ENCODE data around the gene TTC27. TPM values are rescaled to one million over a fixed set of nuclear protein-coding genes. Genes with fewer than 3 reads are reported as not detected.

The TTC27 gene
- total RNA-seq, 1 donor, result 30.0 TPM

DNA sequence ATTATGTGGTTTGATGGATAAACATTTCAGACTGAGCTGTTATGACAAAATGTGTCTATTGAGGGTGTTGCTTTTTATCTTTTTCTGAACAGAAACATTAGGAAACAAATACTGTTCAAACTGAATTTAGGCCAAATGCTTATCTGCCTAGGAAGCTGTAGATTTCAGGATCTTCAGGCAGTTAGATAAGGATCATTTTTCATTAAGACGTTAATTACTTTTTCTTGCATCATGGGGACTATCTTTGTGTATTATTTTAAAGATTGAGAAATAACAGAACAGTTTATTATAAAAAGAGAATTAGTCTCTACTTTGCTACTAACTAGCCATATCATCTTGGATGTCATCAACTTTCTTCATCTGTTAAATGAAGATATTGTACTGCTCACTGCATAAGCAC lies 107.5 kb downstream of the TTC27 start:
- TF ChIP-seq, protein P1, sequence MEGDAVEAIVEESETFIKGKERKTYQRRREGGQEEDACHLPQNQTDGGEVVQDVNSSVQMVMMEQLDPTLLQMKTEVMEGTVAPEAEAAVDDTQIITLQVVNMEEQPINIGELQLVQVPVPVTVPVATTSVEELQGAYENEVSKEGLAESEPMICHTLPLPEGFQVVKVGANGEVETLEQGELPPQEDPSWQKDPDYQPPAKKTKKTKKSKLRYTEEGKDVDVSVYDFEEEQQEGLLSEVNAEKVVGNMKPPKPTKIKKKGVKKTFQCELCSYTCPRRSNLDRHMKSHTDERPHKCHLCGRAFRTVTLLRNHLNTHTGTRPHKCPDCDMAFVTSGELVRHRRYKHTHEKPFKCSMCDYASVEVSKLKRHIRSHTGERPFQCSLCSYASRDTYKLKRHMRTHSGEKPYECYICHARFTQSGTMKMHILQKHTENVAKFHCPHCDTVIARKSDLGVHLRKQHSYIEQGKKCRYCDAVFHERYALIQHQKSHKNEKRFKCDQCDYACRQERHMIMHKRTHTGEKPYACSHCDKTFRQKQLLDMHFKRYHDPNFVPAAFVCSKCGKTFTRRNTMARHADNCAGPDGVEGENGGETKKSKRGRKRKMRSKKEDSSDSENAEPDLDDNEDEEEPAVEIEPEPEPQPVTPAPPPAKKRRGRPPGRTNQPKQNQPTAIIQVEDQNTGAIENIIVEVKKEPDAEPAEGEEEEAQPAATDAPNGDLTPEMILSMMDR (IDR thresholded peaks at IDR 0.05; ENCODE audit: insufficient read depth, low read length), result no peak
- peak; percentile 73 for DNase-seq (ENCODE audit: low read depth)
- no peak overlapping the region for H3K4me3 ChIP-seq (ENCODE audit: low read depth, low read length)

DNA sequence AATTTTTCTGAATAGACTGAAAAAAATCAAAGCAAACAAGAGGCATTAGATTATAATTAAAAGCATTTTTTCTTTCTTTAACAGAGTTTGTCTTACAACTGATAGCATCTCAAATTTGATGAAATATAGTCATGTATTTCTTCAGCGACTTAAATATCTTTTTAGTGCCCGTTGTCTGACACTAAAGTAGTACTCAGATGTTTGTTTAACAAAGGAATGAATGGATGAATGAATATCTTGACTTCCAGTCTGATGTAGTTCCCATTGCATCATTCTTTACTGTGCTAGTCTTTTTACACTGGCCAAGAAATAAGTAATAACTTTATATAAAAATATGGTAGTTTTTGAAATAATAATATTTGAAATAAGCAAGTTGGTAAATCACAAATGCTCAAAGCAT lies 111.1 kb downstream of the TTC27 start:
- H3K4me3 ChIP-seq (ENCODE audit: low read depth, low read length), result no peak overlapping the region
- TF ChIP-seq, protein P1 (IDR thresholded peaks at IDR 0.05; ENCODE audit: insufficient read depth, low read length), result no peak
- peak; percentile 54 for DNase-seq (ENCODE audit: low read depth)

DNA sequence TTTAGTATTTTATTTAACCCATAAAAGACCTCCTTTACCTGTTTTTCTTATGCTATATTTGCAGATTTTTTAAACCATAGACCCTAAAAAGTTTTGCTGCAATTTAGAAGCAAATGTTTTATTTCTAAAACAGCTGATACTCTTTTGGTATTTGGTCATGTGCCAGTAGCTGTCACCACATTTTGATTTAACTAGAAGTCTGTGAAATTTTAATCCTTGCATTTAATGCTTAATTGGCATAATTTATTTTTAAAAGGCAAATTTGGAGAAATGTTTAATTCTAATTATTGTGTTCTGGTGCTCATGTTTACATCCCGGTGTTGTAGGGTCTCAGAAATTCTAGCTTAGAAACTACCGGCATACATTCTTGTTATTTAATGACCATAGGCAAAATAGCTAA lies 111.8 kb downstream of the TTC27 start:
- no peak for DNase-seq (ENCODE audit: low read depth)
- no peak overlapping the region for H3K4me3 ChIP-seq (ENCODE audit: low read depth, low read length)
- TF ChIP-seq, protein P1 (IDR thresholded peaks at IDR 0.05; ENCODE audit: insufficient read depth, low read length), result no peak

DNA sequence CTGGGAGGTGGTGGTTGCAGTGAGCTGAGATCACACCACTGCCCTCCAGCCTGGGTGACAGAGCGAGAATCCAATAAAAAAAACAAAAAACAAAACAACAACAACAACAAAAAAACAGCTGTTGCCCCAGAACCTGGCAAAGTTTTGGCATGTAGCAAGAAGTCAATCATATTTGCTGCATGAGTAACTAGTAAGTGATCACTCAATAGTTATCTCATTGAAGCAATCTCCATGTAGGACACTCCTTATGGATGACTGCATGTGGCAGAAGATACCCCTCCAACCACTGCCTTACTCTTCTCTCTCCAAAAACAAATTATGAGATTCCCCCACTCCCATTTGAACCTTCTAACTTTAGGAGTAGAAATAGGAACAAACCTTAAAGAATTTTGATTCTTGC lies 113.7 kb downstream of the TTC27 start:
- no peak for DNase-seq (ENCODE audit: low read depth)
- TF ChIP-seq, protein P1 (IDR thresholded peaks at IDR 0.05; ENCODE audit: insufficient read depth, low read length), result no peak
- H3K4me3 ChIP-seq (ENCODE audit: low read depth, low read length), result no peak overlapping the region

DNA sequence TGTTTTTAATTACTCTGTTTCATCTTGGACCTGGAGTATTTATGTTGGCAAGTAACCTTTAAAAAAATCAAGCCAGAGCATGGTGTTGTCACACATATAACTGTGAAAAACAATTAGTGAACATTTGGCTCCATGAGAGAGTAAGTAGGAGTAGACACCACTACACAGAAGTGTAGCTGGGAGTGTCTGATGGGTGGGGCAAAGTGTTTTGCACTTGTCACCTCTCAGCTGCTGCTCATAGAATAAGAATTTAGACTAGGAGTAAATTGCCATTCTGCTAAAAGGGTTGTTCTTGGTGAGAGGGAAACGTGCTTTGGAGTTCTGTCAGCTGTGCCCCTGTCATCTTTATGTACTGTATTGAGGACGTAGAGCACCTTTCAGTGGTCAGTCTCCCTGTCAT lies 114.5 kb downstream of the TTC27 start:
- TF ChIP-seq, protein P1 (IDR thresholded peaks at IDR 0.05; ENCODE audit: insufficient read depth, low read length), result no peak
- H3K4me3 ChIP-seq (ENCODE audit: low read depth, low read length), result no peak overlapping the region
- no peak for DNase-seq (ENCODE audit: low read depth)

DNA sequence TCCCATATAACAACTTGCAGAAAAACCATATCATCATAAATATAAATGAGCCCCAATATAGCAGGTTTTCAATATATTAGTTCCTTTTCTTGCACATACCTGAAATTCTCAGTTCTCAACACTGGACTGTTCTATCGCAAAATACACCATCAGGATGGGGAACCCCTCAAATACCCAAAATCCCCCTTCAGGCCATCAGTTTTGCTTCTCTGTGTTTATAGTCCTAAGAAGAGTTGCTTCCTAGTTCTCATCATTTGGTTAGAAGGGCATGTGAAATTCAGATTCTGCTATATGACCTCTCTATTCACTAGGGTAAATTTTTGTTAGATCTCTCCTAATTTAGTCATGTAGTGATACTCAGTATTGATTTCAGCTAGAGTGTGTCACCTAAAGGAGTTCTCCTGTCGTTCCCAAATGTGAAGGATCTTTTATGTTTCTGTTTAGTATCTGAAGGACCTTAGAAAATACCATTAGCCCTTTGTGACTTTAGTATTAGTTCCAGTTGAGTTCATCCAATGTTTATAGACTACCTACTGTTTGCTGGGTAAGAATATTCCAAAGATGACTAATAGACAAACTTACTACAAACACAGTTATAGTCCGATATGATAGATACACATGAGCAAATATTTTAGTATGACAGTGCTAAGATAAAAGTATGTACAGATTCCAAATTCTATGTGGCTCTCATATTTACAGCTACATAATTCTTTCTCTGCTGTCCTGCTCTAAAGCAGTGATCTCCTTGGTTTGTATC lies 115.8 kb downstream of the TTC27 start:
- no peak for DNase-seq (ENCODE audit: low read depth)
- TF ChIP-seq, protein P1 (IDR thresholded peaks at IDR 0.05; ENCODE audit: insufficient read depth, low read length), result no peak
- no peak overlapping the region for H3K4me3 ChIP-seq (ENCODE audit: low read depth, low read length)

DNA sequence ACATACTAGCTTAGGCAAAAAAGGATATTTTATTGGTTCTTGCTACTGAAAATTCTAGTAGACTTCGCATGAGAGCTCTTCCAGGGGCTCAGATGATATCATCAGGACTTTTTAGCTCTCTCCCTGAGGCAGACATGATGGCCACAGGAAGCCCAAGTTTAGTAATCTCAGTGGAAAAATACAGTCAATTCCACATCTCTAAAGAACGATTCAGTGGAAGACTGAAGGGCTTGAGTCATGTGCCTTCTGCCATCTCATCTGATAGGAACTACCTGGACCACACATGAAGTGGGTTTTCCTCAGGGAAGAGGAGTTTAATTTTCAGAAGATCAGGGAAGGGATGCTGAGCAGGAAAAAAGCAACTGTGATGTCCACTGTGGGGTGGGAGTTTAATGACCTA lies 117.3 kb downstream of the TTC27 start:
- TF ChIP-seq, protein P1 (IDR thresholded peaks at IDR 0.05; ENCODE audit: insufficient read depth, low read length), result no peak
- H3K4me3 ChIP-seq (ENCODE audit: low read depth, low read length), result no peak overlapping the region
- DNase-seq (ENCODE audit: low read depth), result no peak
